Activated B cell treated with CpG ODN at 0.5 μM for 24 hours (primary cell): ENCODE results near the gene RARRES1. TPM values are rescaled to one million over a fixed set of nuclear protein-coding genes. Genes with fewer than 3 reads are reported as not detected.

Experiments used
- ATAC-seq: fragments of 200-7000 bp; cut with Tn5 transposase; one replicate; pipeline ENCODE4 v1.10.0; 2021; ENCODE audit warnings: low read depth, mild to moderate bottlenecking, moderate library complexity
- CTCF ChIA-PET: fragments of 350-600 bp; sonication (Branson Sonifier 250); formaldehyde crosslinking; loops from one replicate; lab custom pipeline; 2021; ENCODE audit warnings: antibody characterized with exemption; lab: Charles Lee
- POLR2A ChIA-PET: fragments of 350-600 bp; sonication (Branson Sonifier 250); formaldehyde crosslinking; loops from one replicate; lab custom pipeline; 2021; ENCODE audit warnings: antibody characterized with exemption; lab: Charles Lee
- DNase-seq: peaks from one replicate; pipeline ENCODE4 v3.0.0; 2022
- H3K27ac Mint-ChIP-seq: one replicate; pipeline ENCODE4 v1.8.0; 2020; ENCODE audit warnings: mixed read lengths
- H3K27me3 Mint-ChIP-seq: one replicate; pipeline ENCODE4 v1.8.0; 2021; ENCODE audit warnings: mixed read lengths
- H3K36me3 Mint-ChIP-seq: one replicate; pipeline ENCODE4 v1.8.0; 2021; ENCODE audit warnings: low read depth, mixed read lengths
- H3K4me1 Mint-ChIP-seq: one replicate; pipeline ENCODE4 v1.8.0; 2021; ENCODE audit warnings: mixed read lengths
- H3K4me3 Mint-ChIP-seq: one replicate; pipeline ENCODE4 v1.8.0; 2020; ENCODE audit warnings: mild to moderate bottlenecking, mixed read lengths
- H3K9me3 Mint-ChIP-seq: one replicate; pipeline ENCODE4 v1.8.0; 2020; ENCODE audit warnings: mixed read lengths
- CTCF ChIP-seq: fragments of 200-600 bp; IDR thresholded peaks from one replicate; pipeline ENCODE4 v1.8.0; 2022; ENCODE audit warnings: antibody characterized with exemption, mild to moderate bottlenecking
- intact Hi-C: fragments of 100-400 bp; cut with micrococcal nuclease; formaldehyde crosslinking; loops from one replicate; pipeline ENCODE4 v1.15.1; 2024
- total RNA-seq: library from RNA; stranded (reverse); gene quantifications from 2 replicates; pipeline ENCODE4 v1.2.3, GENCODE V29; 2022

Gene RARRES1
- total RNA-seq, 1 donor from 2014 or later, result not detected

DNA sequence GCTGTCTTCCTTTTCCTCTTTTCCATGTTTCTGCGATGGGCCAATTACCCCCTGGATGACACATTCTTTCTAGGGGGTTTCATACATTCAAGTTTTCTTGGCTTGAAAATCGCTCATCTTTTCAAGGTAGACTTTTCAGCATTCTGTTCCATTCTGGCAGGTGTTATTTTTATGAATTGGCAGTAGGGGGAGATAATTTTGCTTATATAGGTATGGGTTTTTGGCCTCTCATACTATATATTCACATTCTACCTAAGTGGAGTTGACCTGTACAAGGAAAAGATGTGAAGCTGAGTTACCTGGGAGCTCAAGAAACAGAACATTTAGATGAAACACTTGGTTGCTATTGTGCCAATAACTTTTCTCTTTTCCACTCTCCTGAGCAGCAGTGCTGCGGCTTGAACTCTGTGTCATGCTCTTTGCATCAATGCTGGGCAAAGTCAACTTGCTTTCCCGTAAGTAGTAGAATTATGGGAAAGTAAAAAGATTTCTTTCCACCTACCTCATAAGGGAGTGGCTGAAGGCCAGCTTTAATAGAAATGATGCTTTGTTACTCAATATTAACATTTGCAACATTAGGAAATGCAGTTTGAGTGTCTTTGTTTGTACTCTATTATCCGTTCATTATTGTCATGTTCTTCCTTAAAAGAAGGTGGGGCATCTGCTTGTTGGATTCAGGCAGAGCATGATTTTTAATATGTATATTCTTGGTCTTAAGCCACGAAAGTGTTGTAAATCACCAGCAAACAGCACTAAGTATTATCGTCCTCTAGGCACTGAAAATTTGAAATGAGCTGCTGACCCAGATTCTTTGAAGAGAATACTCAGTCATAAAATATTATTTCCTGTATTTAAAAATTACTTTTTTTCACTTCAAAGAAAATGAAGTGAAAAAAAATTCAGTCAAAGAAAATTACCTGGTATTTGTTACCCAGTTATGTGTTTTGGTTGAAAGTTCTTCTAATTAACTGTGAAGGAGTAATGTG is 41.9 kb upstream of the RARRES1 start:
- no peak for DNase-seq
- H3K4me3 Mint-ChIP-seq, result no peak overlapping the region
- ChIA-PET POLR2A (no interaction called here), CTCF (no interaction called here)
- no peaks in the 10 kb centered on the region for H3K27me3 Mint-ChIP-seq
- H3K27ac Mint-ChIP-seq, result no peak overlapping the region
- peaks cover 2% of the 10 kb centered on the region for H3K9me3 Mint-ChIP-seq
- TF ChIP-seq CTCF, result no peak
- no peaks in the 10 kb centered on the region for H3K4me1 Mint-ChIP-seq
- intact Hi-C loops, result no loop called here
- no peak for ATAC-seq
- no peaks in the 10 kb centered on the region for H3K36me3 Mint-ChIP-seq

DNA sequence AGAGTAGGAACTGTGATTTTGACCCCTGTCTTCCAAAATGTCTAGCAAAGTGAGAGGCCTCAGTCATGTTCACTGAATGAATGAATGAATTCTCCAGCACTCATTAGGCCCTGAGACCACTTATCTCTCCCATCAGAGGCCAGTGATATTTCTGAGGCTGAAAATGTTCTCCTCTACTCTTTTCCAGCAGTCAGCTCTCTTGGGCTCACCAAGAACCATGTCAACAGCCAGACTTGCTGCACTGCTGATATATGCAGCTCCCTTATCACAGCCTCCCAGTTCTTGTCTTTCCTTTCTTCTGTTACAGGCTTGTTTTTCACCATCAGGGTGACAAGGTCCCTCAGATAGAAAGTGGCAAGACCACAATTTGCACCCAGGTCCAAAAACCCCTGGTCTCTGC is 40.9 kb upstream of the RARRES1 start:
- no peak for TF ChIP-seq CTCF
- intact Hi-C loops, result no loop called here
- ATAC-seq (no peak), DNase-seq (no peak)
- Mint-ChIP-seq H3K4me1 (no peaks in the 10 kb centered on the region), H3K9me3 (no peaks in the 10 kb centered on the region), H3K27ac (no peak overlapping the region), H3K27me3 (no peaks in the 10 kb centered on the region), H3K36me3 (no peaks in the 10 kb centered on the region), H3K4me3 (no peak overlapping the region)
- CTCF ChIA-PET, result no interaction called here
- POLR2A ChIA-PET, result no interaction called here

- intact Hi-C loops, result no loop called here
- CTCF ChIA-PET, result no interaction called here
- no peaks in the 10 kb centered on the region for H3K27me3 Mint-ChIP-seq
- no peak for TF ChIP-seq CTCF
- ATAC-seq (no peak), DNase-seq (no peak)
- POLR2A ChIA-PET, result no interaction called here
- H3K4me1 Mint-ChIP-seq, result no peaks in the 10 kb centered on the region
- H3K27ac Mint-ChIP-seq, result no peak overlapping the region
- H3K9me3 Mint-ChIP-seq, result no peaks in the 10 kb centered on the region
- no peak overlapping the region for H3K4me3 Mint-ChIP-seq
- H3K36me3 Mint-ChIP-seq, result no peaks in the 10 kb centered on the region
Observed at GRCh38 chr3:158771982-158772381, 39.7 kb upstream of the RARRES1 start.

DNA sequence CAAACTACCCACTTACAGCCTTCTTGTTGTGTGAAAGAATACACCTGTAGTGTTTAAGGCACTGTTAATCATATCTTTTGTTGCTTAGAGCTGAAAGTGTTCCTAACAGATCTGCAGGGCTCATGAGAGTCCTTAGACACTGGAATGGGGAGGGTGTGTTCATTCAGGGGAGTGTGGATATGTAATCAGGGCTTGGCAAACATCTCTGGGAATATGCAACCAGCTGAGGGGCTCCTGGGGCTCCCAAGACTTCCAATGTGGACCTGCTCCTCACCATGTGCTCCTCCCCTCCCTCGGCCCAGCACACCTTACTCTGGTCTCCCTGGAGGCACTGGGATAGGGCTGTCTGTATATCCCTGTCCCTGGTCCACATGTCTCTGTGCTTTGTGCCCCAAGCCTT is 39.3 kb upstream of the RARRES1 start:
- no peak overlapping the region for H3K27ac Mint-ChIP-seq
- H3K9me3 Mint-ChIP-seq, result no peaks in the 10 kb centered on the region
- no peaks in the 10 kb centered on the region for H3K36me3 Mint-ChIP-seq
- ChIA-PET CTCF (no interaction called here), POLR2A (interaction anchor here (0.7 kb wide), 1 partner anchor 54 kb away, joined by 3 read pairs; no protein-coding TSS in a partner anchor)
- intact Hi-C loops, result no loop called here
- no peaks in the 10 kb centered on the region for H3K27me3 Mint-ChIP-seq
- ATAC-seq, result no peak
- no peak for DNase-seq
- H3K4me3 Mint-ChIP-seq, result no peak overlapping the region
- no peaks in the 10 kb centered on the region for H3K4me1 Mint-ChIP-seq
- no peak for TF ChIP-seq CTCF

DNA sequence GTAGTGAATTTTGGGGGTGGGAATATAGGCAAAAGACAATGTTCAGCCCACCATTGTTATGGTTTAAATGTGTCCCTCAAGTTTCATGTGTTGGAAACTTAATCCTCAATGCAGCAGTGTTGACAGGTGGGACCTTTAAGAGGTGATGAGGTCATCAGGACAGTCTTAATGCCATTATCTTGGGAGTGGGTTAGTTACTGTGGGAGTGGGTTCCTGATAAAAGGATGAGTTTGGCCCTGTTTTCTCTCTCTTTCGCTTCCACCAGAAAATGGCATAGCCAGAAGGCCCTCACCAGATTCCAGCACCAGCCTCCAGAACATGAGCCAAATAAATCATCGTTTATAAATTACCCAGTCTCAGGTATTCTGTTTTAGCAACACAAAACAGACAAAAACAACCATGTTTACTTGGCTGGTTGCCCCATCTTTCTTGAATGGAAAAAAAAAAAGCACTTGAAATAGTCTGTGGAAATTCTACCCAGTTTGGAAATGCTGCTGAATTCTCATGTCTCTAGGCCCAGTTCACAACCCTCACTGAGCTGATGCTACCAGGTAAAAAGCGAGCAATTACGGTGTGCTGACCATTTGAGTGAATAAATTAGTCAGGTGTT is 38.6 kb upstream of the RARRES1 start:
- no peaks in the 10 kb centered on the region for H3K9me3 Mint-ChIP-seq
- ChIA-PET POLR2A (interaction anchor here (0.7 kb wide), 1 partner anchor 53 kb away, joined by 3 read pairs; no protein-coding TSS in a partner anchor), CTCF (no interaction called here)
- intact Hi-C loops, result no loop called here
- H3K4me3 Mint-ChIP-seq, result no peak overlapping the region
- TF ChIP-seq CTCF, result no peak
- ATAC-seq (no peak), DNase-seq (no peak)
- no peaks in the 10 kb centered on the region for H3K4me1 Mint-ChIP-seq
- H3K36me3 Mint-ChIP-seq, result no peaks in the 10 kb centered on the region
- H3K27ac Mint-ChIP-seq, result no peak overlapping the region
- H3K27me3 Mint-ChIP-seq, result no peaks in the 10 kb centered on the region
